ENCODE data around the gene ZIC2.
A peak's percentile ranks its signal among the peaks of the same experiment; 100 is the strongest.

ZIC2 gene

DNA sequence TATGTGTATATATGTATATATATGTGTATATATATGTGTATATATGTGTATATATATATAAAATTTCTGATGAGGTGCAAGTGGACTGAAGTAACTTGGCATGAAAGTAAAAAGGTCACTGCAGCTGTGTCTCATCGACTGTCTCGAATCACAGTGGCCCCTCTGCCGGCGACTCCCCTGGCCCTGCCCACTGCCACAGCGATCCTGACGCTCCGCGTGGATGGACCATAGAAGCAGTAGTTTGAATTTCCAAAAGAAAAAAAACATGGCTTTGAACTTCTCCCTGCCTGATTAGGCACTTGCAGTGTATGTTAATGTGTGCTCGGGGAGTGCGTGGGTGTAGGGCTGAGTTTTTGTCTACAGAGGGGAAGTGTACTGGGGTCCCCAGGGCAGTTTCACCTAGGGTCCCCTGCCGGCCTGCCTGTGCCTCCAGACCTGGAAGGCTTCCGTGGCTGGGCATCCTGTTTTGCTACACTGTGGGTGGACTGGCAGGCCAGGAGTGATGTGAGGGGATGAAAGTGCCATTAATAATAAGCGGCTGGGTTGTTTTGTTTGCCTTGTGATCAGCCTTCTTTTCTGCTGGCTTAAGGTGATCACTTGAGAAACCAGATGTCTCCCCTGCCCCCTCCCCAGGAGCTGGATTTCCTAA is 20.8 kb upstream of the ZIC2 start:
- no peak for DNase-seq

- no peak for DNase-seq
Measured at GRCh38 chr13:99961636-99962035, 19.9 kb upstream of the ZIC2 start.

DNA sequence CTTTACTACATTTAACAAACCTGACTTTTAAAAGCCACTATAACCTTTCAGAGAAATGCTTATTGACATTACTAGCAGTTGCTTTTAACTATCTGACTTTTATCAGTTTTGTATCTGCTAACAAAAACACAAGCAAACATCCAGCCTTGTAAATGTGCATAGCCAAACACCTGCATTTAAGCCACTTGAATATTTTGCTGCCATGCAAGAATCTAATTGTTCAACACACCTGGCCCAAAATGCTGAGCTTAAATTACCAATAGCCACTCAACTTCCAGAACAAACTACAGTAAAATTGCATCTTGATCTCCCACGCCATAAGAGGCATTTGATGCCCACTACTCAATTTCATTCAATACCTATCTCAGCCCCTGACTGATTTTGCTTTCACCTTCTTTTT is 19.3 kb upstream of the ZIC2 start:
- no peak for DNase-seq

DNA sequence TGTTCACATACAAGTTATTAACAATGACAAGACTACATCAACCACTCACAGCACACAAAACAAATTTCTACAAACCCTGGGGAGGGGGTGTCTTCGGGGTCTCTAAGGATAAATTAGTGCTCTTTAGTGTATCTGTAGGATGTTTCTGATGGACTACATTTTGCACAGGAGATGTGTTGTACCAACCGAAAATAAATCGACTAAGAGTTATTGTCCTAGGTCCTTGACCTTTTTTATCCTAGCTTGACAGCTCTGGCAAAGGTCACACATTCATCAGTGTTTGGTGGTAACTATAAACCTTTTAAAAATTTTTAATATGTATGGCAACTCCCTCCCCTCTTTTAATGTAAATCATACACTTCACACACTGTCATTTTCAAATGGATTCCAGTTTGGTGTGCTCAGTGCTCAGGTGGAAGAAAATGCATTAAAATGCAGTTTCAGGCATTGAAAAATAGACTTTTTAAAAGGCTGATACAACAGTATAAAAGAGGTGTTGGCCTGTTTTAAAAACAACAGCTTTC is 17.7 kb upstream of the ZIC2 start:
- DNase-seq: no peak

DNA sequence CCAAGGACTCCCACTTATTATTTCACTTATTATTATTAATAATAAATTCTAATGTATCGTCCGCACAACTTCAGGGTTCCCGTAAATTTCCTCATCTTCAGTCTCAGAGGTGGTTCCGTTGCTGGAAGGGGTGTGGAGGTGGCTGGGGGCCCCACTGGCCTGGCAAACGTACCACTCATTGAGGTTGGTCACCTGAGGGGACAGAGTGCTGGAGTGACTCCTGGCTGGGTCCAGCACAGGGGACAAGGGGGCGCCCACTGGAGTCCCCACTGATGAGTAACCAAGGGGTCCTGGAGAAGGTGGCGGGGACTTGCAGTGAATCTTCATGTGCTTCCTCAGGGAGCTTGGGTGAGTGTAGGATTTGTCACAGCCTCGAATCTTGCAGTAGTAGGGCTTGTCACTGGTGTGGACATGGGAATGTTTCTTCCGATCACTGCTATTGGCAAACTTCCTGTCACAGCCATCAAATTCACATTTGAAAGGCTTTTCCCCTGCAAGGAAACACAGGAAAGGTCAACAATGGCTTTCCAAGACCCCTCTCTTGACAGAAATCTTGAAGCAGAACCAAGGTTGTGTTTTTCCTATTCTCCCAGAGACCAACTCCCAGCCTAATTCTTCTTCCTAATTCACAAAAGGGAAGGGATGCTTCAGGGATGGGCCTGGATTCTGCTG is 16.1 kb upstream of the ZIC2 start:
- no peak for DNase-seq

DNA sequence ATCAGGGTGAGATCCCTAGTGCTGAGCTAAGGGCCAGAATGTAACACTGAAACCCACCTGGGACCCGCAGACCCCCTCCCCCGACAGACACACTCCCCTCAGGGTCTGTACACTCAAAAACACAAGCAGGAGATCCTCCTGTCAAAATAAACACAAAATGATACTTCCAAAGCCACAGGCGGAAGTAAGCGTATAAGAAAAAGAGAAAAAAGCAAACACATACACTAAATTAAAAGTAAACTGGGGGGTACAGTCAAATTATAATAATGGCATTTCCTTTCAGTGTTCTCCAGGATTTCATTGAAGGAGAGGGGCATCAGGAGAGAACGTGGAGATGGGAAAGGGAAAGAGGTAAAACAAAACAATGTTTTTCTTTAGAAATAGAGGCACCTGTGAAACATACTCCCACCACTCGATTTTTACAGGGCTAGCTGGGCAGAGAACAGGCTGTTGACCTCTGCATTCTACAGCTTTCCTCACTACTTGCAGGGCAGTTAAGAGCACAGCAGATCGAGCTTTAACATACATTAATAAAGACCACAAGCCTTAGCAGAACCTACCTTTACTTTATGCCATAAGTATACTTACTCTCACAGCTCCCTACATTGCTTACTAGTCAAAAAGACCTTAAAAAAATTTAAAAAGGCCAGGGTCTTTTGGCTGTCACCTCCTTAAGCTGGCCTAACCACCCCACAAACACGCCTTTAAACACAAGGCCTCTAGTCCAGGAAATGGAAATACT is 15.3 kb upstream of the ZIC2 start:
- DNase-seq: no peak

- DNase-seq: no peak
Measured at GRCh38 chr13:99967498-99967868, 14.1 kb upstream of the ZIC2 start.

- no peak for DNase-seq
Measured at GRCh38 chr13:99967869-99968520, 13.6 kb upstream of the ZIC2 start.

GRCh38 chr13:99968521-99969452 is 12.8 kb upstream of the ZIC2 start:
- DNase-seq: no peak

- DNase-seq: peak; percentile 19
Measured at GRCh38 chr13:99969453-99969918, 12.1 kb upstream of the ZIC2 start.

GRCh38 chr13:99969919-99970650 is 11.5 kb upstream of the ZIC2 start:
- DNase-seq: peak; percentile 27

GRCh38 chr13:99970651-99971575 is 10.7 kb upstream of the ZIC2 start:
- DNase-seq: peak; percentile 18

GRCh38 chr13:99971576-99972189 is 9.9 kb upstream of the ZIC2 start, which contains the start of gene ZIC5:
Gene ZIC5, minus strand, starts transcription at chr13:99971767. Its CDS starts 164 bp downstream, at chr13:99971603.
- DNase-seq: peak; percentile 20

DNA sequence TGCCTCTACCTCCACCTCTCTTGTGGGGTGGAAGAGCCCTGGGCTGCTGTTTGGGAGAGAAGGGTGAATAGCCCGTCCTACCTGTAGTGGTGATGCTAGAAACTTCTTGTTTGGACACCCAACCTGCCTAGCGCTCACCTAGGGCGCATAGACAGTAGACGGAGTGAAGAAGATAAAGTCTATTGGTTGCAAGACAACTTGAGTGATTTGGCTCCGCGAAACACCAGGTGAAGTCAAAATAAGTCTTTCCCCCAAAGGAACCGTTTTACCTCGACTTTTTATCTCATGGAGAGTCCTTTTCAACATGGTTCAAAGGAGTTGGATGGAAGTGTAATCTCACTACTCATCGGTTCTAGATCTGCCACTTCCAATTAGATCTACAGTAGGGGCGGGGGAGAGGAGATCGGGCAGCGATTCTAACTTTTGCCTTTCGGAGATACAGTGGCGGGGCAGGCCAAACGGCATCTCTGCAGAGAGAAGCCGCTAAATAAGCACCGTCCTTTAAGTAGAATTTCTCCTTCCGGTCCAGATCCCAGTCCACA is 9.3 kb upstream of the ZIC2 start:
- DNase-seq: no peak

DNA sequence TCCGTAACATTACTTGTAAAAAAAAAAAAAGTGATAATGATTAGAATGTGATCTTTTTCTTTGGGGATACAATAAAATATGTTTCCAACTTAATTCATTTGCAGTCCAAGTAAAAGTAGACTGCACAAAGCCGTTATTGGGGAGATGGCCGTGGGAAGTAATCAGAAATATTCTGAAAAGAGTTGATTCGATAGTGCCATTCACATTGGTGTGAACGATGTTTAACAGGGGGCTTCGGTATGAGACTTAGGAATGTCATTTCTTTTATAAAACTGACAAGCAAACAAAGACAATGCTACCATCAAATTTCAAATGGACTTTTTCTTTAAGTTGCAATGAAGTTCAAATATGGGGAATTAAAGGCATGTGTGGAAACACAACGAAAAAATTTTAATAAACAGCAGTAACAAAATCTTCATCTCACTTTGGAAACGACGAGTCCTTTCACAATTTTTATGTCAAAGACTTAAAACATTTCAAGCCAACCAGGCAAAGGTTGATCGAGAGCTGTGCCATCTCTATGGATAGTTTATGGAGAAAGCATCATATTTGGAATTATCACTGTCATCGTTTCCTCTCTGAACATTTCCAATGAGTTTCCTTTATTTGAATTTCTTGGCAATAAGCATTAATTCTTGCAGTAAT is 8.3 kb upstream of the ZIC2 start:
- no peak for DNase-seq

GRCh38 chr13:99973808-99974185 is 7.8 kb upstream of the ZIC2 start:
- DNase-seq: no peak

- no peak for DNase-seq
Measured at GRCh38 chr13:99974296-99974938, 7.2 kb upstream of the ZIC2 start.

- DNase-seq: no peak
Measured at GRCh38 chr13:99974939-99975561, 6.5 kb upstream of the ZIC2 start.
